GM21786 (cell line): Measurements from ENCODE around the gene DEFB116.
"Not testable (repeated sequence)": the region's sequence is repeated elsewhere in the genome, so short reads cannot be mapped to it uniquely, and the experiment has no call there.

Source experiments
- ATAC-seq: cut with Tn5 transposase; IDR thresholded peaks from one replicate; pipeline ENCODE4 v1.9.1; 2021; ENCODE audit not compliant: unreplicated experiment

Gene DEFB116, protein sequence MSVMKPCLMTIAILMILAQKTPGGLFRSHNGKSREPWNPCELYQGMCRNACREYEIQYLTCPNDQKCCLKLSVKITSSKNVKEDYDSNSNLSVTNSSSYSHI

DNA sequence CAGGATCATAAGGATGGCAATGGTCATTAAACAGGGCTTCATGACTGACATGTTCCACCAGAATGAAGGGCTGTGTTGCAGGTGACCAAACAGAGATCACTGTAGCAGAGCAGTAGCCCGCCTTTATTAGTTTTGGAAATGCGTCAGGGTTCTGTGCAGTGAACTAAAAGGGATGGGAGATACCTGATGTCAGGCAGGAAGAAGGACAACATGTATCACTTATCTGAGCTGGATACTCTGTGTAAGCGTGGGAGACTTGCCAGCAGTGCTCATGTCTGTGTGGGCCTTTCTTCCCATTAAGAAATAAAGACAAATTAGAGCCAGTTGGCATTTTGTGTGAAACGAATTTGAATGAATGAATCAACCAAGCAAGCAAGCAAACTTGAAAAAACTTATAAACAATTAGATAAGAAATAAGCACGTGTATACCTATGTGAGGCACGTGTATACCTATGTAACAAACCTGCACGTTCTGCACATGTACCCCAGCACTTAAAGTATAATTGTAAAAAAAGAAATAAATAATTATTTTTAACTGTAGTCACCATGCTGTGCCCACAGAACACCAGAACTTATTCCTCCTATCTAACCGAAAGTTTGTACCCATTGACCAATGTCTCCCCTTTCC lies at the start of gene DEFB116:
DEFB116 (minus strand) TSS at position 51 of the 628 bp plus-strand sequence; CDS start at position 51, 0 bp downstream.
- ATAC-seq, result no peak

GRCh38 chr20:31355981-31356380 lies 47.6 kb upstream of the DEFB116 start:
- ATAC-seq, result no peak

DNA sequence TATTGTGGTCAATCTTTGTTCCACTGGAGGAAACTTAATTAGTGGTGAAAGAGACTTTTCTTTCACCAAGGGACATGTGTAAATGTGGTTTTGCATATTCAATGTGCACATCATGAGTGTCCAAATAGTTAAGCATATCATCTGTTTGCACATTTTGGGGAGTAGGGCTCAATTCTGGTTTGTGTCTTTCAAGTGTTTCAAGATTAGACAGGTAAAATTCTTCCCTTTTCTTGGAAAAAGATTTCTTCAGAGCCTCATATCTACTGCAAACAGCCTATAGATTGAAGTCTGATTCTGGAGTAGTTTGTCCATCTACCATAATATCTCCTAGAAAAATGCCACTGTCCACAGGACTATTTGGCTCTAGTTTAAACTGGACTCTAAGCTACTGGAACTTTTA lies 33.1 kb upstream of the DEFB116 start:
- ATAC-seq, result no peak

GRCh38 chr20:31330893-31331292 lies 22.5 kb upstream of the DEFB116 start:
- no peak for ATAC-seq

DNA sequence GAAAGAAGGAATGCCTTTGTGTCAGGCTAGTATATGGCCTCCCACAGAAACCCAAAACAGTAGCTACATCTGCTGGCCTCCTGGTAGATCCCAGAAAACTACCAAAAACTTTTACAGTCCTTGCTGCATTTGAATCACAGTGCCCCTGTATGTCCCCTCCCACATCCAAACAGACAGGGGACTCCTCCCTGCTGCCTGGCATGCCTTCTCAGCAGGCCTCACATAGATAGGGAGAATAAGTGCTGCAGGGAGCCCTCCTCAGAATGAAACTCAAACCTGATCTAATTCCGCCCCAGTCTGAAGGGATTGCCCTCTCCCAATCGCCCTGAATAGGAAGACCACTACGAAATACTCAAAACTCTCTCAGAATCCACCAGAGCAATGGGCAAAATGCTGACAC lies 14.1 kb upstream of the DEFB116 start:
- ATAC-seq, result no peak

DNA sequence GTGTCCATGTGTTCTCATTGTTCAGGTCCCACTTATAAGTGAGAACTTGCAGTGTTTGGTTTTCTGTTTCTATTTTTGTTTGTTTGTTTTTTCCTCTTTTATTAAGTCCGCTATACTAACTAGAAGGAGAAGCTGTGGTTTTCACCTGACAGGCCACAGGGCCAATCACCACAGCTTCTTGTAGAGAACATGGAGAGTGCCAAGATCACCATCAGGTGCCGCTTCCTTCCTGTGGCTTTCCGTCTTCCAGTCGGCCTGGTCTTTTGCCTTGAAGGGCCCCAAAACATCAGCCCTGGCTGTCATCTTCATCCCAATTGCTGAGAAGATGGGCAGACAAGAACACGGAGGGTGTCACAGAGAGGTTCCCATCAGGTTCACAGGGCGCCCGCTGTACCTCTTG lies 23.4 kb downstream of the DEFB116 start:
- not testable (repeated sequence) for ATAC-seq

GRCh38 chr20:31278178-31278577 lies 30.2 kb downstream of the DEFB116 start:
- ATAC-seq, result no peak

DNA sequence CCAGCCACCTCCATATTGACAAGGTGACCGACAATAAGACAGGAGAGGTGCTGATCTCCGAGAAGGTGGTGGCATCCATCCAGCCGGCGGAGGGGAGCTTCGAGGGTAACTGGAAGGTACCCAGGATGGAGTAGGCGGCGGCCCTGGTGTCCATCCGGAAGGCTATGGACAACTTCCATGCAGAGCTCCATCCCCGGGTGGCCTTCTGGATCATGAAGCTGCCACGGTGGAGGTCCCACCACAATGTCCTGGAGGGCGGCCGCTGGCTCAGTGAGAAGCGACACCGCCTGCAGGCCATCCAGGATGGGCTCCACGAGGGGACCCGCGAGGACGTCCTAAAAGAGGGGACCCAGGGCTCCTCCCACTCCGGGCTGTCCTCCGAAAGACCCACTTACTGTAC lies 33.9 kb downstream of the DEFB116 start:
- no peak for ATAC-seq

GRCh38 chr20:31260326-31260932 lies 48.0 kb downstream of the DEFB116 start:
- ATAC-seq, result no peak

GRCh38 chr20:31257364-31257763 lies 51.0 kb downstream of the DEFB116 start, which contains the start of gene DEFB115:
TSS of gene DEFB115 (plus strand) at chr20:31257664. CDS start at chr20:31257664, 0 bp downstream.
- no peak for ATAC-seq

DNA sequence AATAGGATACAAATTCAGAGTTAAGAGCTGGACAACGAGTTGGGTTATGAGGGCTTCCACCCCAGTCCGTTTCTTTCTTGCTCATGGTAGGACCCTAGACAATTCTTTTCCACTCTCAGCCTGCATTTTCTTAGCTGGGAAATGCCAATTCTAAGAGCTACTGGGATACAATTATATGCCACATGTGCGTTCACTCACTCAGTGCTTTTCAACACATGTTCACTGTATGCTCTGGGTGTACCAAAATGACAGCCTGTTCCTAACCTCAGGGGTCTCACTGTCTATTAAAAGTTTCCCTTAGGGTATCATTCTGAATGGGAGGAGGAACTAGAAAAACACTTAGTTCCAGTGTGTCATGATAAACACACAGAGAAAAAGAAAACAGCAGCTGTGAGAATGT lies 51.4 kb downstream of the DEFB116 start:
- ATAC-seq, result no peak
